NK-92 (cell line): Measurements from ENCODE around the gene IRF9.

Source experiments
- DNase-seq: peaks from one replicate; lab custom pipeline; 2025; ENCODE audit not compliant: unreplicated experiment; lab: John Stamatoyannopoulos, UW

Gene IRF9

GRCh38 chr14:24215495-24216344 lies 54.7 kb downstream of the IRF9 start, which contains the start of gene MDP1:
TSS of gene MDP1 (minus strand) at chr14:24216066. CDS start at chr14:24215955, 111 bp downstream.
- no peak for DNase-seq
